Astrocyte of the spinal cord (primary cell): Measurements from ENCODE around the gene ZNF256.
"Not testable (repeated sequence)": the region's sequence is repeated elsewhere in the genome, so short reads cannot be mapped to it uniquely, and the experiment has no call there.

ENCODE experiments used
- DNase-seq: peaks from one replicate; pipeline ENCODE4 v3.0.0; 2011; ENCODE audit warnings: low read depth, low spot score
- H3K4me3 ChIP-seq: 2 replicates; pipeline ENCODE4 v1.5.1; 2011; ENCODE audit warnings: low read depth, mild to moderate bottlenecking, low read length, moderate library complexity
- CTCF ChIP-seq: IDR thresholded peaks from 2 replicates; pipeline ENCODE4 v1.5.1; 2012; ENCODE audit warnings: low read depth, mild to moderate bottlenecking, low read length, inconsistent platforms
- in situ Hi-C: cut with HindIII; loops from 2 replicates; pipeline ENCODE4 v1.10.0; 2017; ENCODE audit warnings: low sequenced_read_pairs

ZNF256 gene

GRCh38 chr19:57934820-57935665 lies 12.5 kb downstream of the ZNF256 start, which contains the start of gene ZNF418:
ZNF418 (minus strand) TSS chr19:57935402; CDS start chr19:57933822, 1,580 bp downstream.
- in situ Hi-C loops: no loop called here
- H3K4me3 ChIP-seq: peak within 1 kb of the TSS; percentile 84

GRCh38 chr19:57927587-57927986 lies 19.9 kb downstream of the ZNF256 start:
- TF ChIP-seq CTCF: no peak
- no peak overlapping the region for H3K4me3 ChIP-seq
- in situ Hi-C loops: no loop called here
- DNase-seq: no peak

More at GRCh38 chr19:57934820-57935665, 12.5 kb downstream of the ZNF256 start, which contains the start of gene ZNF418:
- no peak for TF ChIP-seq CTCF
- DNase-seq: peak; percentile 83

GRCh38 chr19:57916168-57916995 lies 31.1 kb downstream of the ZNF256 start, which contains the start of gene ZNF417:
ZNF417 (minus strand) TSS chr19:57916592; CDS start chr19:57916411, 181 bp downstream.
- TF ChIP-seq CTCF: peak; percentile 39
- in situ Hi-C loops: not testable (repeated sequence)
- DNase-seq: peak; percentile 94
- H3K4me3 ChIP-seq: peak within 1 kb of the TSS; percentile 76

GRCh38 chr19:57914531-57914930 lies 33.0 kb downstream of the ZNF256 start:
- in situ Hi-C loops: no loop called here
- no peak overlapping the region for H3K4me3 ChIP-seq
- DNase-seq: no peak
- no peak for TF ChIP-seq CTCF

GRCh38 chr19:57907394-57907793 lies 40.1 kb downstream of the ZNF256 start:
- H3K4me3 ChIP-seq: no peak overlapping the region
- TF ChIP-seq CTCF: no peak
- DNase-seq: no peak
- in situ Hi-C loops: no loop called here

- no peak for DNase-seq
- TF ChIP-seq CTCF: no peak
- in situ Hi-C loops: no loop called here
- no peak overlapping the region for H3K4me3 ChIP-seq
These were observed 42.2 kb downstream of the ZNF256 start for GRCh38 chr19:57905258-57905657.
